Measurements from ENCODE around the gene COP1.

The COP1 gene

DNA sequence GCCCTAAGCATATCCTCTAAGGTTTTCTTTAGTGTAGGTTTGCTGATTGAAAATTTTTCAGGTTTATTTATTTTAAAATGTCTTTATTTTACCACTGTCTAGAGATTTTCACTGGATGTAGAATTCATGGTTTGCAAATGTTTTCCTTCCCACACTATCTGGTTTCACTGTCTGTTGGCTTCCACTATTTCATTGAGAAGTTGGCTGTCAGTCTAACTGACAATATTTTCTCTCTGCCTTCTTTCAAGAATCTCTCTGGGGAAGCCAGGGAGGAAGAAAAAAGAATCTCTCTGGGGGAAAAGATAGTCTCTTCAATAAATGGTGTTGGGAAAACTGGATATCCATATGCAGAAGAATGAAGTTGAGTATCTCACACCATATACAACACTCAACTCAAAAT is 226.0 kb downstream of the COP1 start:
- no peak for TF ChIP-seq ZC3H10 (CRISPR knock-in tag; IDR thresholded peaks at IDR 0.05)
- TF ChIP-seq, protein P1, sequence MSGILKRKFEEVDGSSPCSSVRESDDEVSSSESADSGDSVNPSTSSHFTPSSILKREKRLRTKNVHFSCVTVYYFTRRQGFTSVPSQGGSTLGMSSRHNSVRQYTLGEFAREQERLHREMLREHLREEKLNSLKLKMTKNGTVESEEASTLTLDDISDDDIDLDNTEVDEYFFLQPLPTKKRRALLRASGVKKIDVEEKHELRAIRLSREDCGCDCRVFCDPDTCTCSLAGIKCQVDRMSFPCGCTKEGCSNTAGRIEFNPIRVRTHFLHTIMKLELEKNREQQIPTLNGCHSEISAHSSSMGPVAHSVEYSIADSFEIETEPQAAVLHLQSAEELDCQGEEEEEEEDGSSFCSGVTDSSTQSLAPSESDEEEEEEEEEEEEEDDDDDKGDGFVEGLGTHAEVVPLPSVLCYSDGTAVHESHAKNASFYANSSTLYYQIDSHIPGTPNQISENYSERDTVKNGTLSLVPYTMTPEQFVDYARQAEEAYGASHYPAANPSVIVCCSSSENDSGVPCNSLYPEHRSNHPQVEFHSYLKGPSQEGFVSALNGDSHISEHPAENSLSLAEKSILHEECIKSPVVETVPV (CRISPR knock-in tag; IDR thresholded peaks at IDR 0.05) = no peak
- no peak for TF ChIP-seq GLIS3 (CRISPR knock-in tag; IDR thresholded peaks at IDR 0.05)
- TF ChIP-seq PPARA (CRISPR knock-in tag; IDR thresholded peaks at IDR 0.05; ENCODE audit: borderline replicate concordance) = no peak
- TF ChIP-seq ZFP30 (CRISPR knock-in tag; IDR thresholded peaks at IDR 0.05) = peak; percentile 84
- TF ChIP-seq, protein P2, sequence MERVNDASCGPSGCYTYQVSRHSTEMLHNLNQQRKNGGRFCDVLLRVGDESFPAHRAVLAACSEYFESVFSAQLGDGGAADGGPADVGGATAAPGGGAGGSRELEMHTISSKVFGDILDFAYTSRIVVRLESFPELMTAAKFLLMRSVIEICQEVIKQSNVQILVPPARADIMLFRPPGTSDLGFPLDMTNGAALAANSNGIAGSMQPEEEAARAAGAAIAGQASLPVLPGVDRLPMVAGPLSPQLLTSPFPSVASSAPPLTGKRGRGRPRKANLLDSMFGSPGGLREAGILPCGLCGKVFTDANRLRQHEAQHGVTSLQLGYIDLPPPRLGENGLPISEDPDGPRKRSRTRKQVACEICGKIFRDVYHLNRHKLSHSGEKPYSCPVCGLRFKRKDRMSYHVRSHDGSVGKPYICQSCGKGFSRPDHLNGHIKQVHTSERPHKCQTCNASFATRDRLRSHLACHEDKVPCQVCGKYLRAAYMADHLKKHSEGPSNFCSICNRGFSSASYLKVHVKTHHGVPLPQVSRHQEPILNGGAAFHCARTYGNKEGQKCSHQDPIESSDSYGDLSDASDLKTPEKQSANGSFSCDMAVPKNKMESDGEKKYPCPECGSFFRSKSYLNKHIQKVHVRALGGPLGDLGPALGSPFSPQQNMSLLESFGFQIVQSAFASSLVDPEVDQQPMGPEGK (CRISPR knock-in tag; IDR thresholded peaks at IDR 0.05; ENCODE audit: borderline replicate concordance) = no peak
- ATAC-seq = no peak

DNA sequence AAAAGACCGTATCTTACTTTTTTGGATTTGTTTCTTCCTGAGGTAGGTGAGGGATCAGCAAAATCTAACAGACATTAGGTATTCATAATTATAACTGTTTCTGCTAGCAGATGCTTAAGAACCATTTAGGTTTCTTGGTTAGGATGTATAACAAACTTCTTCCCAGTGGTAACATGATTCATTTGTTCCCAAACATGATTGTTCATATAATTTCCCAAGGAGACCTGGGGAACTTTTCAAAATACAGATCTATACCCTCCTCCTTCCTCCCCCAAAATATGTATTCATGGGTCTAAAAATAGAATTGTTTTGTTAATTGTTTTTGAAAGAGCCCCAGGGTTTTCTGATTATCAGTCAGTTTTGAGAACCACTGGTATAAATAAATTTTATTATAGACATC is 228.2 kb downstream of the COP1 start:
- no peak for ATAC-seq
- no peak for TF ChIP-seq BACH2 (CRISPR knock-in tag; IDR thresholded peaks at IDR 0.05; ENCODE audit: borderline replicate concordance)
- TF ChIP-seq TOX (CRISPR knock-in tag; IDR thresholded peaks at IDR 0.05; ENCODE audit: borderline replicate concordance) = no peak
- no peak for TF ChIP-seq TCF4 (CRISPR knock-in tag; IDR thresholded peaks at IDR 0.05; ENCODE audit: borderline replicate concordance)
- TF ChIP-seq ESRRG (CRISPR knock-in tag; IDR thresholded peaks at IDR 0.05) = no peak
- no peak for TF ChIP-seq GLIS3 (CRISPR knock-in tag; IDR thresholded peaks at IDR 0.05)
- TF ChIP-seq, protein P1 (CRISPR knock-in tag; IDR thresholded peaks at IDR 0.05) = no peak
- TF ChIP-seq, protein P3, sequence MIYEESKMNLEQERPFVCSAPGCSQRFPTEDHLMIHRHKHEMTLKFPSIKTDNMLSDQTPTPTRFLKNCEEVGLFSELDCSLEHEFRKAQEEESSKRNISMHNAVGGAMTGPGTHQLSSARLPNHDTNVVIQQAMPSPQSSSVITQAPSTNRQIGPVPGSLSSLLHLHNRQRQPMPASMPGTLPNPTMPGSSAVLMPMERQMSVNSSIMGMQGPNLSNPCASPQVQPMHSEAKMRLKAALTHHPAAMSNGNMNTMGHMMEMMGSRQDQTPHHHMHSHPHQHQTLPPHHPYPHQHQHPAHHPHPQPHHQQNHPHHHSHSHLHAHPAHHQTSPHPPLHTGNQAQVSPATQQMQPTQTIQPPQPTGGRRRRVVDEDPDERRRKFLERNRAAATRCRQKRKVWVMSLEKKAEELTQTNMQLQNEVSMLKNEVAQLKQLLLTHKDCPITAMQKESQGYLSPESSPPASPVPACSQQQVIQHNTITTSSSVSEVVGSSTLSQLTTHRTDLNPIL (CRISPR knock-in tag; IDR thresholded peaks at IDR 0.05; ENCODE audit: low read depth) = no peak
- no peak for TF ChIP-seq RARB (CRISPR knock-in tag; IDR thresholded peaks at IDR 0.05)
- TF ChIP-seq, protein P4, sequence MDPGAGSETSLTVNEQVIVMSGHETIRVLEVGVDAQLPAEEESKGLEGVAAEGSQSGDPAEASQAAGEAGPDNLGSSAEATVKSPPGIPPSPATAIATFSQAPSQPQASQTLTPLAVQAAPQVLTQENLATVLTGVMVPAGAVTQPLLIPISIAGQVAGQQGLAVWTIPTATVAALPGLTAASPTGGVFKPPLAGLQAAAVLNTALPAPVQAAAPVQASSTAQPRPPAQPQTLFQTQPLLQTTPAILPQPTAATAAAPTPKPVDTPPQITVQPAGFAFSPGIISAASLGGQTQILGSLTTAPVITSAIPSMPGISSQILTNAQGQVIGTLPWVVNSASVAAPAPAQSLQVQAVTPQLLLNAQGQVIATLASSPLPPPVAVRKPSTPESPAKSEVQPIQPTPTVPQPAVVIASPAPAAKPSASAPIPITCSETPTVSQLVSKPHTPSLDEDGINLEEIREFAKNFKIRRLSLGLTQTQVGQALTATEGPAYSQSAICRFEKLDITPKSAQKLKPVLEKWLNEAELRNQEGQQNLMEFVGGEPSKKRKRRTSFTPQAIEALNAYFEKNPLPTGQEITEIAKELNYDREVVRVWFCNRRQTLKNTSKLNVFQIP (CRISPR knock-in tag; IDR thresholded peaks at IDR 0.05; ENCODE audit: borderline replicate concordance, low read depth) = no peak
- no peak for TF ChIP-seq ZFP30 (CRISPR knock-in tag; IDR thresholded peaks at IDR 0.05)
- TF ChIP-seq ZC3H10 (CRISPR knock-in tag; IDR thresholded peaks at IDR 0.05) = no peak
- TF ChIP-seq, protein P2 (CRISPR knock-in tag; IDR thresholded peaks at IDR 0.05; ENCODE audit: borderline replicate concordance) = no peak
- no peak for TF ChIP-seq CSDC2 (CRISPR knock-in tag; IDR thresholded peaks at IDR 0.05)
- no peak for TF ChIP-seq PPARA (CRISPR knock-in tag; IDR thresholded peaks at IDR 0.05; ENCODE audit: borderline replicate concordance)
- no peak for TF ChIP-seq ZFP3 (CRISPR knock-in tag; IDR thresholded peaks at IDR 0.05)
- TF ChIP-seq ISL1 (CRISPR knock-in tag; IDR thresholded peaks at IDR 0.05) = no peak
- no peak for TF ChIP-seq OSR1 (CRISPR knock-in tag; IDR thresholded peaks at IDR 0.05)

DNA sequence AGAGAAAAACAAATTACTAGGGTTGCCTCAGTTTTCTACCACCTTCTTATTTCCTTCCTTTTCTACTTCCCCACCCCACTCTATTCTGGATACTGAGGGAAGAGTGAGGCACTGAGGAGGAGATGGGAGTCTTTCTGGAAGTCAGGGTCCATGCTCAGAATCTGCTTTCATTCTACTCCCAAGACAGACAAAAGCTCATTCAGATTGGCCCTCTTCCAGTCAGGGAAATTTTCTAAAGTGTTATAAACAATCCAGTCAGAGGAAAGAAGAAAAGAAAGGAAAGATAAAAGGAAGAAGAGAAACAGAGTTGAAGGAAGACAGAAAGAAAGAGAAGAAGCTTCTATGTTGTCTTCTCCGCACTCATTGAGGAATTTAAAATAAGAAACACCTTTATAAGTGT is 228.6 kb downstream of the COP1 start:
- no peak for ATAC-seq
- no peak for TF ChIP-seq CSDC2 (CRISPR knock-in tag; IDR thresholded peaks at IDR 0.05)
- TF ChIP-seq ZFP30 (CRISPR knock-in tag; IDR thresholded peaks at IDR 0.05) = no peak
- TF ChIP-seq ARNTL (CRISPR knock-in tag; IDR thresholded peaks at IDR 0.05; ENCODE audit: borderline replicate concordance, low read depth) = no peak
- TF ChIP-seq BACH2 (CRISPR knock-in tag; IDR thresholded peaks at IDR 0.05; ENCODE audit: borderline replicate concordance) = no peak
- TF ChIP-seq ZC3H10 (CRISPR knock-in tag; IDR thresholded peaks at IDR 0.05) = no peak
- no peak for TF ChIP-seq TCF4 (CRISPR knock-in tag; IDR thresholded peaks at IDR 0.05; ENCODE audit: borderline replicate concordance)
- no peak for TF ChIP-seq OSR1 (CRISPR knock-in tag; IDR thresholded peaks at IDR 0.05)
- TF ChIP-seq, protein P2 (CRISPR knock-in tag; IDR thresholded peaks at IDR 0.05; ENCODE audit: borderline replicate concordance) = no peak
- TF ChIP-seq PPARA (CRISPR knock-in tag; IDR thresholded peaks at IDR 0.05; ENCODE audit: borderline replicate concordance) = no peak
- no peak for TF ChIP-seq SNAI2 (CRISPR knock-in tag; IDR thresholded peaks at IDR 0.05)
- TF ChIP-seq ESRRG (CRISPR knock-in tag; IDR thresholded peaks at IDR 0.05) = no peak
- TF ChIP-seq, protein P5, sequence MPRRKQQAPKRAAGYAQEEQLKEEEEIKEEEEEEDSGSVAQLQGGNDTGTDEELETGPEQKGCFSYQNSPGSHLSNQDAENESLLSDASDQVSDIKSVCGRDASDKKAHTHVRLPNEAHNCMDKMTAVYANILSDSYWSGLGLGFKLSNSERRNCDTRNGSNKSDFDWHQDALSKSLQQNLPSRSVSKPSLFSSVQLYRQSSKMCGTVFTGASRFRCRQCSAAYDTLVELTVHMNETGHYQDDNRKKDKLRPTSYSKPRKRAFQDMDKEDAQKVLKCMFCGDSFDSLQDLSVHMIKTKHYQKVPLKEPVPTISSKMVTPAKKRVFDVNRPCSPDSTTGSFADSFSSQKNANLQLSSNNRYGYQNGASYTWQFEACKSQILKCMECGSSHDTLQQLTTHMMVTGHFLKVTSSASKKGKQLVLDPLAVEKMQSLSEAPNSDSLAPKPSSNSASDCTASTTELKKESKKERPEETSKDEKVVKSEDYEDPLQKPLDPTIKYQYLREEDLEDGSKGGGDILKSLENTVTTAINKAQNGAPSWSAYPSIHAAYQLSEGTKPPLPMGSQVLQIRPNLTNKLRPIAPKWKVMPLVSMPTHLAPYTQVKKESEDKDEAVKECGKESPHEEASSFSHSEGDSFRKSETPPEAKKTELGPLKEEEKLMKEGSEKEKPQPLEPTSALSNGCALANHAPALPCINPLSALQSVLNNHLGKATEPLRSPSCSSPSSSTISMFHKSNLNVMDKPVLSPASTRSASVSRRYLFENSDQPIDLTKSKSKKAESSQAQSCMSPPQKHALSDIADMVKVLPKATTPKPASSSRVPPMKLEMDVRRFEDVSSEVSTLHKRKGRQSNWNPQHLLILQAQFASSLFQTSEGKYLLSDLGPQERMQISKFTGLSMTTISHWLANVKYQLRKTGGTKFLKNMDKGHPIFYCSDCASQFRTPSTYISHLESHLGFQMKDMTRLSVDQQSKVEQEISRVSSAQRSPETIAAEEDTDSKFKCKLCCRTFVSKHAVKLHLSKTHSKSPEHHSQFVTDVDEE (CRISPR knock-in tag; IDR thresholded peaks at IDR 0.05) = no peak

All from SK-N-SH treated with all-trans-retinoic acid at 6 μM for 48 hours (cell line).